Panc1 (cell line): ENCODE data around the gene GRID1. TPM values are rescaled to one million over a fixed set of nuclear protein-coding genes. Genes with fewer than 3 reads are reported as not detected.
"Not testable (repeated sequence)": the region's sequence is repeated elsewhere in the genome, so short reads cannot be mapped to it uniquely, and the experiment has no call there.

Source experiments
- ATAC-seq: fragments of 200-7000 bp; cut with Tn5 transposase; 2 replicates; pipeline ENCODE4 v1.9.1; 2020; ENCODE audit warnings: mild to moderate bottlenecking, moderate library complexity
- BruUV-seq: library from RNA; stranded (reverse); fragments of 400-500 nt; replicated peaks from 2 replicates; lab custom pipeline; 2021; lab: Mats Ljungman, UMichigan
- CTCF ChIA-PET: fragments of 300-600 bp; sonication (Branson Sonifier 250); formaldehyde crosslinking; loops from one replicate; lab custom pipeline; 2022; ENCODE audit warnings: antibody characterized with exemption; lab: Charles Lee
- POLR2A ChIA-PET: fragments of 300-600 bp; sonication (Branson Sonifier 250); formaldehyde crosslinking; loops from one replicate; lab custom pipeline; 2022; ENCODE audit warnings: antibody characterized with exemption; lab: Charles Lee
- DNase-seq: peaks from one replicate; pipeline ENCODE4 v3.0.0-alpha.2; 2010; ENCODE audit warnings: low read depth, low spot score
- H3K27ac ChIP-seq: 2 replicates; pipeline ENCODE4 v1.5.1; 2011; ENCODE audit warnings: mild to moderate bottlenecking, low read length, inconsistent platforms
- H3K27me3 ChIP-seq: fragments of 200-500 bp; sonication (Bioruptor generic); 2 replicates; pipeline ENCODE4 v1.6.0; 2014; ENCODE audit warnings: low read length, inconsistent platforms; ENCODE audit not compliant: control insufficient read depth, insufficient read depth
- H3K36me3 ChIP-seq: fragments of 200-500 bp; sonication (Bioruptor generic); 2 replicates; pipeline ENCODE4 v1.5.1; 2014; ENCODE audit warnings: inconsistent platforms, mild to moderate bottlenecking, low read length, moderate library complexity; ENCODE audit not compliant: control insufficient read depth, insufficient read depth
- H3K4me1 ChIP-seq: 2 replicates; pipeline ENCODE4 v1.5.1; 2011; ENCODE audit warnings: inconsistent platforms, mild to moderate bottlenecking, low read length, moderate library complexity; ENCODE audit not compliant: control insufficient read depth, insufficient read depth
- H3K4me3 ChIP-seq, 2 experiments: 2 replicates each; pipeline ENCODE4 v1.5.1; 2011 to 2012; ENCODE audit warnings: low read depth in 2 of 2, low read length in 2 of 2, mild to moderate bottlenecking in 2 of 2, inconsistent platforms in 1 of 2, moderate library complexity in 1 of 2
- H3K9me3 ChIP-seq: fragments of 200-500 bp; sonication (Bioruptor generic); 2 replicates; pipeline ENCODE4 v1.5.1; 2014; ENCODE audit warnings: low read depth, mild to moderate bottlenecking, inconsistent platforms, low read length, moderate library complexity; ENCODE audit not compliant: control insufficient read depth, insufficient read depth
- CTCF ChIP-seq: fragments of 450-650 bp; IDR thresholded peaks from 2 replicates; pipeline ENCODE4 v1.5.1; 2017; ENCODE audit warnings: mild to moderate bottlenecking
- POLR2AphosphoS5 ChIP-seq: IDR thresholded peaks from 2 replicates; pipeline ENCODE4 v1.6.1; 2012; ENCODE audit warnings: mild to moderate bottlenecking, low read depth, low read length, moderate library complexity
- REST ChIP-seq, 2 experiments: IDR thresholded peaks; 2 replicates each; pipeline ENCODE4 v1.6.1; 2011 to 2012; ENCODE audit warnings: low read depth in 2 of 2, control low read depth in 1 of 2, low read length in 1 of 2, mild to moderate bottlenecking in 1 of 2, moderate library complexity in 1 of 2; ENCODE audit not compliant: insufficient read depth in 1 of 2
- SIN3A ChIP-seq: IDR thresholded peaks from 2 replicates; pipeline ENCODE4 v1.6.1; 2012; ENCODE audit warnings: low read depth, mild to moderate bottlenecking, low read length, moderate library complexity, borderline replicate concordance; ENCODE audit not compliant: insufficient read depth
- TCF7L2 ChIP-seq: IDR thresholded peaks from 2 replicates; pipeline ENCODE4 v1.6.1; 2011; ENCODE audit warnings: mild to moderate bottlenecking, low read depth, low read length, inconsistent platforms
- in situ Hi-C: cut with HindIII; loops from 2 replicates; pipeline ENCODE4 v1.10.0; 2016; ENCODE audit warnings: low sequenced_read_pairs, low pct_unique_long_range_greater_than_20kb
- intact Hi-C: fragments of 100-400 bp; cut with micrococcal nuclease; formaldehyde crosslinking; loops from one replicate; pipeline ENCODE4 v1.10.0; 2022; ENCODE audit not compliant: unreplicated experiment
- total RNA-seq: library from RNA; stranded (reverse); gene quantifications from one replicate; pipeline ENCODE4 v1.2.1, GENCODE V29; 2021; ENCODE audit not compliant: unreplicated experiment

Gene GRID1
- total RNA-seq, 1 experiment from 2014 or later, result 2.3 TPM

- DNase-seq, result no peak
- TF ChIP-seq CTCF (no peak), TCF7L2 (no peak), POLR2AphosphoS5 (no peak), REST (IDR thresholded peaks at IDR 0.05; ENCODE audit: insufficient read depth in 1 of 2, low read depth in 2 of 2, low read length in 1 of 2) (no peak), SIN3A (no peak)
- Histone ChIP-seq H3K27me3 (no peaks in the 10 kb centered on the region; the same call in 1 of the 2 replicates), H3K36me3 (no peaks in the 10 kb centered on the region), H3K4me3 (no peak overlapping the region), H3K9me3 (no peaks in the 10 kb centered on the region), H3K4me1 (no peaks in the 10 kb centered on the region), H3K27ac (no peak overlapping the region)
- in situ Hi-C loops, result no loop called here
- no TSS peak for BruUV-seq
- CTCF ChIA-PET, result no interaction called here
- POLR2A ChIA-PET, result no interaction called here
- ATAC-seq, result no peak
- intact Hi-C loops, result no loop called here
Measured at GRCh38 chr10:86077271-86077670, 289.3 kb downstream of the GRID1 start.

GRCh38 chr10:86076497-86076896 is 290.1 kb downstream of the GRID1 start:
- H3K27ac ChIP-seq, H3K36me3 ChIP-seq, intact Hi-C loops, H3K4me1 ChIP-seq, CTCF ChIA-PET, BruUV-seq, H3K4me3 ChIP-seq, H3K27me3 ChIP-seq, H3K9me3 ChIP-seq, POLR2A ChIA-PET, in situ Hi-C loops, ATAC-seq, DNase-seq: not testable (repeated sequence)

GRCh38 chr10:86075512-86075911 is 291.1 kb downstream of the GRID1 start:
- Histone ChIP-seq H3K4me3 (no peak overlapping the region), H3K9me3 (no peaks in the 10 kb centered on the region), H3K4me1 (no peaks in the 10 kb centered on the region), H3K36me3 (no peaks in the 10 kb centered on the region), H3K27me3 (no peaks in the 10 kb centered on the region), H3K27ac (no peak overlapping the region)
- in situ Hi-C loops, result no loop called here
- no peak for DNase-seq
- POLR2A ChIA-PET, result no interaction called here
- no TSS peak for BruUV-seq
- CTCF ChIA-PET, result no interaction called here
- TF ChIP-seq TCF7L2 (no peak), CTCF (no peak), POLR2AphosphoS5 (no peak), REST (IDR thresholded peaks at IDR 0.05; ENCODE audit: insufficient read depth in 1 of 2, low read depth in 2 of 2, low read length in 1 of 2) (no peak), SIN3A (no peak)
- no peak for ATAC-seq
- intact Hi-C loops, result no loop called here
